Esophagus squamous epithelium (tissue), 4 donors: Measurements from ENCODE around the gene MAX.

Experiments
- POLR2A ChIP-seq, 4 donors: fragments of 450-650 bp; IDR thresholded peaks; one replicate each; pipeline ENCODE4 v1.6.1; 2017; ENCODE audit warnings: antibody characterized with exemption in 4 of 4, mild to moderate bottlenecking in 4 of 4, moderate library complexity in 3 of 4
- TF ChIP-seq, protein P1 (sequence below), 6 experiments: fragments of 450-650 bp in 4 of 6; fragments of 200-600 bp in 2 of 6; sonication (generic) in 2 of 6; IDR thresholded peaks; one replicate each; pipeline ENCODE4 v1.5.1; 2016 to 2019; ENCODE audit warnings: antibody characterized with exemption in 6 of 6, mild to moderate bottlenecking in 4 of 6, moderate library complexity in 4 of 6

DNA sequence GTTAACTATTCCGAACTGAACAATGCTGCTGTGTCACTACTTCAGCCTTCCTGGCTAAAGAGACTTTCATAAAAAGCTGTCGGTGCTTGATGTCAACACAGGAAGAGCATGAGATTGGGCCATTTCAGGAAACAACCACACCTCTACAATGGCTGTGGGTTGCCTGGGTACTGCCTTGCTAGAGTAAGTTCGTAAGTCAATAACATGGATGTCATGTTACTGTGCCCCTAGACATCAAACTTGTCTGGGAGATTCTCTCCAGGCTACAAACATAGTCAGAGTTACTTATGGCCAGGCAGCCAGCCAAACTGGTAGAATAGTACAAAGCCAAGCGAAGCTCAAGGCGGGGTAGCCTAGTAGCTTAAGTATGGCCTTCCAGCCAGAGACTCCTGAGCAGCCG is 23.1 kb downstream of the MAX start:
- TF ChIP-seq, protein P1, sequence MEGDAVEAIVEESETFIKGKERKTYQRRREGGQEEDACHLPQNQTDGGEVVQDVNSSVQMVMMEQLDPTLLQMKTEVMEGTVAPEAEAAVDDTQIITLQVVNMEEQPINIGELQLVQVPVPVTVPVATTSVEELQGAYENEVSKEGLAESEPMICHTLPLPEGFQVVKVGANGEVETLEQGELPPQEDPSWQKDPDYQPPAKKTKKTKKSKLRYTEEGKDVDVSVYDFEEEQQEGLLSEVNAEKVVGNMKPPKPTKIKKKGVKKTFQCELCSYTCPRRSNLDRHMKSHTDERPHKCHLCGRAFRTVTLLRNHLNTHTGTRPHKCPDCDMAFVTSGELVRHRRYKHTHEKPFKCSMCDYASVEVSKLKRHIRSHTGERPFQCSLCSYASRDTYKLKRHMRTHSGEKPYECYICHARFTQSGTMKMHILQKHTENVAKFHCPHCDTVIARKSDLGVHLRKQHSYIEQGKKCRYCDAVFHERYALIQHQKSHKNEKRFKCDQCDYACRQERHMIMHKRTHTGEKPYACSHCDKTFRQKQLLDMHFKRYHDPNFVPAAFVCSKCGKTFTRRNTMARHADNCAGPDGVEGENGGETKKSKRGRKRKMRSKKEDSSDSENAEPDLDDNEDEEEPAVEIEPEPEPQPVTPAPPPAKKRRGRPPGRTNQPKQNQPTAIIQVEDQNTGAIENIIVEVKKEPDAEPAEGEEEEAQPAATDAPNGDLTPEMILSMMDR (IDR thresholded peaks at IDR 0.05) = no peak
- TF ChIP-seq POLR2A (IDR thresholded peaks at IDR 0.05) = no peak
